AG09309 (cell line): Measurements from ENCODE around the gene ZNF84.

Source experiments
- DNase-seq: peaks from one replicate; pipeline ENCODE4 v3.0.0-alpha.2; 2010; ENCODE audit warnings: low read depth
- H3K4me3 ChIP-seq: 2 replicates; pipeline ENCODE4 v1.5.1; 2011; ENCODE audit warnings: mild to moderate bottlenecking, low read depth, low read length, moderate library complexity; ENCODE audit not compliant: control insufficient read depth
- TF ChIP-seq, protein P1 (sequence below): IDR thresholded peaks from 2 replicates; pipeline ENCODE4 v1.5.1; 2011; ENCODE audit warnings: mild to moderate bottlenecking, low read depth, low read length, inconsistent platforms; ENCODE audit not compliant: insufficient read depth, control insufficient read depth; ENCODE audit errors: missing control alignments

The ZNF84 gene

DNA sequence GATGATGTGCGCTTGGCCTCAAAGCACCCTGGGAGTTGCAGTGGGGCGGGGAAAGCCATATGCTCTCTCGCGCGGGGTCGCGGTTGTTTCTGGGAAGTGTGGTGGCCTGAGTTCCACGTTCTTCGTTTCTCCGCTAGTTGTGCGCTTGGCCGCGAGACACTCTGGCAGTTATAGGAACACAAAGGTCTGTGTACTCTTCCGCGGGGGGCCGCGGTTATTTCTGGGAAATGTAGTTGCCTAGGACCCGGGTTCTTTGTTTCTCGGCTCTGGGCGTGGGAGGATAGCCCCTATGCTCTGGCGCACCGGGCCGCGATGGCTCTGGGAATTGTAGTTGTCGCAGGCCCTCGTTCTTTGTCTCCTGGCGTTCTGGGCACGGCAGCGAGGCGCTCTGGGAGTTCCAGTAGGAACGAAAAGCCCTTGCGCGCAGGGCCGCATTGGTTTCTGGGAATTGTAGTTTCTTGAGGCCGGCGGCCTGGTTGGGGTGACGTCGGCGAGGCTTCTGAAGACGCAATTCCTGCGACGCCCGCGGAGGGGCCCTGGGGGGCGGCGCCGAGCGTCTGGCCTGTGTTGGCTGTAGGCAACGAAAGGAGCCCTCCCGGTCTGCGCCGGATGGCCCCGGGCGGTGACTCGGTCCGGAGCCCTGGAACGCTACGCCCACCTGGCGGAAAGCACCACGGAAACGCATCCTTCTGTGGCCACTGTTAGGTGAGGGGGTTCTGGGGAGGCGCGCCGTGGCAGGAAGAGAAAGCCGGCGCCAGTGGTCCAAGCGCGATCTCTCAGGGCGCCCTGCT lies 43.3 kb downstream of the ZNF84 start, which contains the start of gene ZNF140:
Gene ZNF140, plus strand, starts transcription at position 556 of the 791 bp plus-strand sequence. CDS start 398 bp downstream, outside the sequence.
- H3K4me3 ChIP-seq = peak within 1 kb of the TSS; percentile 90
- DNase-seq = peak; percentile 90
- TF ChIP-seq, protein P1, sequence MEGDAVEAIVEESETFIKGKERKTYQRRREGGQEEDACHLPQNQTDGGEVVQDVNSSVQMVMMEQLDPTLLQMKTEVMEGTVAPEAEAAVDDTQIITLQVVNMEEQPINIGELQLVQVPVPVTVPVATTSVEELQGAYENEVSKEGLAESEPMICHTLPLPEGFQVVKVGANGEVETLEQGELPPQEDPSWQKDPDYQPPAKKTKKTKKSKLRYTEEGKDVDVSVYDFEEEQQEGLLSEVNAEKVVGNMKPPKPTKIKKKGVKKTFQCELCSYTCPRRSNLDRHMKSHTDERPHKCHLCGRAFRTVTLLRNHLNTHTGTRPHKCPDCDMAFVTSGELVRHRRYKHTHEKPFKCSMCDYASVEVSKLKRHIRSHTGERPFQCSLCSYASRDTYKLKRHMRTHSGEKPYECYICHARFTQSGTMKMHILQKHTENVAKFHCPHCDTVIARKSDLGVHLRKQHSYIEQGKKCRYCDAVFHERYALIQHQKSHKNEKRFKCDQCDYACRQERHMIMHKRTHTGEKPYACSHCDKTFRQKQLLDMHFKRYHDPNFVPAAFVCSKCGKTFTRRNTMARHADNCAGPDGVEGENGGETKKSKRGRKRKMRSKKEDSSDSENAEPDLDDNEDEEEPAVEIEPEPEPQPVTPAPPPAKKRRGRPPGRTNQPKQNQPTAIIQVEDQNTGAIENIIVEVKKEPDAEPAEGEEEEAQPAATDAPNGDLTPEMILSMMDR = peak; percentile 19

DNA sequence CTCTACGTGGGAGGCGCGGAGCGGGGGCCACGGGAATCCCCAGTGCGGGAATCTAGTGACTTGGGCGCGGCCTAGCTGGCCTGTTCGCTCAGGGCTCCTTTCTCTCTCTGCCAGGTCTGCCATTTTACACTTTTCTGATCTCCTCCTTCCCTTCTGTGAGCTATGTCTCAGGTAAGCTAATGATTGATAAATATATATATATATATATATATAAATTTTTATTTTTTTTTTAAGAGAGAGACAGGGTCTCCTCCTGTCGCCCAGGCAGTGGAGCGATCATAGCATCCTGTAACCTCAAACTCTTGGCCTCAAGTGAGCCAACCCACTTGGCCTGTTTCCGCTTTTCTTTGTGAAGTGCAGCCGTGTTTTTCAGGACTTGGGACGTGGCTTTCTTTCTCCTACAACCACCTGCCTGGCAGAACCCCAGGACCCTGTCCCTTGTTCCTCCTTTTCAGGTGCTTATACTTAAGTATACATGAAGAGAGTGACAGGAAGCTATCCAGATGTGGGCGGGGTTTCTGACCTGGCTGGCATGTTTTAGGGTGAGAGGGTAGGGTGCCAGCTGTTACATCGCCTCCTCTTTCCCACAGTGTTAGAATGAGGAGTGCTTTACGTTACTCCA lies 44.0 kb downstream of the ZNF84 start:
- no peak for DNase-seq
- TF ChIP-seq, protein P1 = no peak

DNA sequence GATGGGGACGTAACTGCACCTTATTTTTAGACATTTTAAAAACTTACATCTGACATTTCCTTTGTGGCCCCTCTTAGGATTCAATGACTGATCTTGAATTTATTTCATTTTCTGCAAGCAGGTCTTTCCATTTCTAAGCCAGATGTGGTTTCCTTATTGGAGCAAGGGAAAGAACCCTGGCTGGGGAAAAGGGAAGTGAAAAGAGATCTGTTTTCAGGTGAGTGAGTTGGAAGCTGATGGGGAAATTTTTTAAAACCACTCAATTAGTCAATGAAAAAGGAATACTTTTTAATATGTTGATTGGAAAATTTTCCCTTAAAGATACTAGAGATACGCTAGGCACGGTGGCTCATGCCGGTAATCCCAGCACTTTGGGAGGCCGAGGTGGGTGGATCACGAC lies 46.0 kb downstream of the ZNF84 start:
- H3K4me3 ChIP-seq = no peak overlapping the region
- DNase-seq = no peak
- TF ChIP-seq, protein P1 = no peak

More for the DNA sequence above, 44.0 kb downstream of the ZNF84 start:
- peak overlapping the region; percentile 90 for H3K4me3 ChIP-seq

DNA sequence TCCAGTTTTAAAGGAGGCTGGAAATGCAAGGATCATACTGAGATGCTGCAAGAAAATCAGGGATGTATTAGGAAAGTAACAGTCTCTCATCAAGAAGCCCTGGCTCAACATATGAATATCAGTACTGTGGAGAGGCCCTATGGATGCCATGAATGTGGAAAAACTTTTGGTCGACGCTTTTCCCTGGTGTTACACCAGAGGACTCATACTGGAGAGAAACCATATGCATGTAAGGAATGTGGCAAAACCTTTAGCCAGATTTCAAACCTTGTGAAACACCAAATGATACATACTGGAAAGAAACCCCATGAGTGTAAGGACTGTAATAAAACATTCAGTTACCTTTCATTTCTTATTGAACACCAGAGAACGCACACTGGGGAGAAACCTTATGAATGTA lies 68.3 kb downstream of the ZNF84 start:
- TF ChIP-seq, protein P1 = no peak
- H3K4me3 ChIP-seq = no peak overlapping the region
- no peak for DNase-seq

DNA sequence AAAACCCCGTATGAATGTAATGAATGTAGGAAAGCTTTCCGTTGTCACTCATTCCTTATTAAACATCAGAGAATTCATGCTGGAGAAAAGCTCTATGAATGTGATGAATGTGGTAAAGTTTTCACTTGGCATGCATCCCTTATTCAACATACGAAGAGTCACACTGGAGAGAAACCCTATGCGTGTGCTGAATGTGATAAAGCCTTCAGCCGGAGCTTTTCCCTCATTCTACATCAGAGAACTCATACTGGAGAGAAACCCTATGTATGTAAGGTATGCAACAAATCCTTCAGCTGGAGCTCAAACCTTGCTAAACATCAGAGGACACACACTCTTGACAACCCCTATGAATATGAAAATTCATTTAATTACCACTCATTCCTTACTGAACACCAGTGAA lies 68.9 kb downstream of the ZNF84 start:
- H3K4me3 ChIP-seq = no peak overlapping the region
- no peak for DNase-seq
- TF ChIP-seq, protein P1 = no peak

DNA sequence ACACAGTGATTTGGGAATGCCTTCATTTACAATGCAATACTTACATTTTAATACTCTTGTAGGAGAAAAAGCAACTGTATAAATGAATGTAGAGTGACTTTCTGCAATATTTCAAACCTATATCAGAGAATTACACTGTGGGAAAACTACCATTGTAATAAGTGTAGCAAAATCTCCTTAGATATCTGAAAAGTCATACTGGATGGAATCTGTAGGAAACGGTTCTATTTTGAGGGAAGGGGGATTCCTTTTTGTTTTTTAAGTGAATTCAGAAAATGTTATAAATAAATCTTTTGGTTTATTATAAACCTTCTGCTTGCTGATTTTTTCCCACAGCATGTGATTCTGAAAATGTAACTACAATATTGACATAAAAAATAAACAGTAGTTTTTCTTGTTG lies 69.8 kb downstream of the ZNF84 start:
- DNase-seq = no peak
- TF ChIP-seq, protein P1 = no peak
- H3K4me3 ChIP-seq = no peak overlapping the region

DNA sequence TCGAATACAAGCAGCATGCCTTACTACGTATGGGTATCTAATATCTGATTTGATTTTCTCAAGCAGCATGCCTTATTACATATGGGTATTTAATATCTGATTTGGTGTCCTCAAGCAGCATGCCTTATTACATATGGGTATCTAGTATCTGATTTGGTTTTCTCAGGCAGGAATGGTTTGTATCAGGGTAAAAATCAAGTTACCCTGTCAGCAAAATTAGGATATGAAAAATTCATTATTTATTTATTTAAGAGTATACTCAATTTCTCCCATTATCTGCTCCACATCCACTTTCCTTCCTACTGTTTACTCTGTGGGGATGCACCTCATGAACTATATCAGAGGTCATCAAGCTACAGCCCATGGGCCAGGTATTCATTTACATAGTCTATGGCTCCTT lies 70.8 kb downstream of the ZNF84 start:
- no peak for DNase-seq
- TF ChIP-seq, protein P1 = no peak
- H3K4me3 ChIP-seq = no peak overlapping the region
